ENCODE measurements around the gene AARSD1.
"Not testable (repeated sequence)": the region's sequence is repeated elsewhere in the genome, so short reads cannot be mapped to it uniquely, and the experiment has no call there.

DNA sequence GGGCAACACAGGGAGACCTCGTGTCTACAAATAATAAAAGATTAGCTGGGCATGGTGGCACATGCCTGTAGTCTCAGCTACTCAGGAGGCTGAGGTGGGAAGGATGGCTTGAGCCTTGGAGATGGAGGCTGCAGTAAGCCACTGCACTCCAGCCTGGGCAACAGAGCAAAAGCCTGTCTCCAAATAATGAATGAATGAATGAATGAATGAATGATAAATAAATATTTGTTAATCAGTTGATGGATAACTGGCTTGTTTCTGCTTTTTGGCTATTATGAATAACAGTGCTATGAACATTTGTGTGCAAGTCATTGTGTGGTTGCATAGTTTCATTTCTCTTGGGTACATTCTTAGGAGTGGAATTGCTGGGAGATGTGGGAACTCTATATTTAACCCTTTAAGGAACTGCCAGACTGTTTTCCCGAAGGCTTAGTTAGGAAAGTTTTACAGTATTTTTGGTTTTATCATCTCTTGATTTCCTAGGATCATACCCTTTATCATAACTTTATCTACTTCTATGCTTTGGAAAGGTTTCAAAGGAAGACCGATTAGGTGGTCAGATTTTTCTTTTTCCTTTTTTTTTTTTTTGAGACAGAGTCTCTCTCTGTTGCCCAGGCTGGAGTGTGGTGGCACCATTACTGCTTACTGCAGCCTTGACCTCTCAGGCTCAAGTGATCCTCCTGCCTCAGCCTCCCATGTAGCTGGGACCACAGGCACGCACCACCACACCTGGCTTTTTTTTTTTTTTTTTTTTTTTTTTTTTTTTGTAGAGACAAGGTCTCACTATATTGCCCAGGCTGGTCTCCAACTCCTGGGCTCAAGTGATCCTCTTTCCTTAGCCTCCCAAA is 47.6 kb downstream of the AARSD1 start:
- TF ChIP-seq SP1 (IDR thresholded peaks at IDR 0.05); ARNT (IDR thresholded peaks at IDR 0.05); FOXK2 (IDR thresholded peaks at IDR 0.05); CTBP1 (IDR thresholded peaks at IDR 0.05; ENCODE audit: borderline replicate concordance); LEF1 (IDR thresholded peaks at IDR 0.05; ENCODE audit: borderline replicate concordance); FOXA1 (IDR thresholded peaks at IDR 0.05); NFRKB (IDR thresholded peaks at IDR 0.05); ELF4 (IDR thresholded peaks at IDR 0.05); BHLHE40 (IDR thresholded peaks at IDR 0.05; ENCODE audit: borderline replicate concordance); L3MBTL2 (conservative IDR thresholded peaks at IDR 0.05); FOXM1 (IDR thresholded peaks at IDR 0.05; ENCODE audit: borderline replicate concordance); HDGF (IDR thresholded peaks at IDR 0.05; ENCODE audit: borderline replicate concordance); SUZ12 (IDR thresholded peaks at IDR 0.05): not testable (repeated sequence)
- TF ChIP-seq, protein P1, sequence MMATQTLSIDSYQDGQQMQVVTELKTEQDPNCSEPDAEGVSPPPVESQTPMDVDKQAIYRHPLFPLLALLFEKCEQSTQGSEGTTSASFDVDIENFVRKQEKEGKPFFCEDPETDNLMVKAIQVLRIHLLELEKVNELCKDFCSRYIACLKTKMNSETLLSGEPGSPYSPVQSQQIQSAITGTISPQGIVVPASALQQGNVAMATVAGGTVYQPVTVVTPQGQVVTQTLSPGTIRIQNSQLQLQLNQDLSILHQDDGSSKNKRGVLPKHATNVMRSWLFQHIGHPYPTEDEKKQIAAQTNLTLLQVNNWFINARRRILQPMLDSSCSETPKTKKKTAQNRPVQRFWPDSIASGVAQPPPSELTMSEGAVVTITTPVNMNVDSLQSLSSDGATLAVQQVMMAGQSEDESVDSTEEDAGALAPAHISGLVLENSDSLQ (IDR thresholded peaks at IDR 0.05) = not testable (repeated sequence)
